ENCODE measurements around the gene BSN. TPM values are rescaled to one million over a fixed set of nuclear protein-coding genes. Genes with fewer than 3 reads are reported as not detected.

BSN gene
- total RNA-seq, 1 experiment from 2014 or later, result 0.37 TPM

- H3K27ac ChIP-seq (ENCODE audit: low read length), result no peak overlapping the region
- no peak overlapping the region for H3K9ac ChIP-seq (ENCODE audit: low read length)
- DNase-seq, result no peak
- no peak overlapping the region for H2AFZ ChIP-seq (ENCODE audit: low read length)
- no peaks in the 10 kb centered on the region for H3K4me1 ChIP-seq (ENCODE audit: low read length)
- no peaks in the 10 kb centered on the region for H3K9me3 ChIP-seq (ENCODE audit: low read length)
- H3K27me3 ChIP-seq (ENCODE audit: low read length), result no peaks in the 10 kb centered on the region
- no peaks in the 10 kb centered on the region for H3K79me2 ChIP-seq (ENCODE audit: low read length)
- no peak overlapping the region for H3K4me2 ChIP-seq (ENCODE audit: low read depth, low read length, poor library complexity, severe bottlenecking)
- no peaks in the 10 kb centered on the region for H4K20me1 ChIP-seq (ENCODE audit: insufficient read depth, low read depth, low read length)
- no peak overlapping the region for H3K4me3 ChIP-seq (ENCODE audit: low read length)
- H3K36me3 ChIP-seq (ENCODE audit: insufficient read depth, low read length), result no peaks in the 10 kb centered on the region
- no peaks in the 10 kb centered on the region for H3K9me2 ChIP-seq (replicated peaks; ENCODE audit: insufficient read depth, low read length)
These were observed 151.2 kb downstream of the BSN start for GRCh38 chr3:49705390-49705960.

GRCh38 chr3:49706456-49707112 lies 152.3 kb downstream of the BSN start:
- no peak overlapping the region for H3K9ac ChIP-seq (ENCODE audit: low read length)
- H3K79me2 ChIP-seq (ENCODE audit: low read length), result no peaks in the 10 kb centered on the region
- H3K4me2 ChIP-seq (ENCODE audit: low read depth, low read length, poor library complexity, severe bottlenecking), result no peak overlapping the region
- H3K27ac ChIP-seq (ENCODE audit: low read length), result no peak overlapping the region
- no peaks in the 10 kb centered on the region for H3K36me3 ChIP-seq (ENCODE audit: insufficient read depth, low read length)
- H3K27me3 ChIP-seq (ENCODE audit: low read length), result no peaks in the 10 kb centered on the region
- H3K9me3 ChIP-seq (ENCODE audit: low read length), result no peaks in the 10 kb centered on the region
- H2AFZ ChIP-seq (ENCODE audit: low read length), result no peak overlapping the region
- DNase-seq, result no peak
- no peak overlapping the region for H3K4me3 ChIP-seq (ENCODE audit: low read length)
- H3K4me1 ChIP-seq (ENCODE audit: low read length), result no peaks in the 10 kb centered on the region
- H3K9me2 ChIP-seq (replicated peaks; ENCODE audit: insufficient read depth, low read length), result no peaks in the 10 kb centered on the region
- H4K20me1 ChIP-seq (ENCODE audit: insufficient read depth, low read depth, low read length), result no peaks in the 10 kb centered on the region

DNA sequence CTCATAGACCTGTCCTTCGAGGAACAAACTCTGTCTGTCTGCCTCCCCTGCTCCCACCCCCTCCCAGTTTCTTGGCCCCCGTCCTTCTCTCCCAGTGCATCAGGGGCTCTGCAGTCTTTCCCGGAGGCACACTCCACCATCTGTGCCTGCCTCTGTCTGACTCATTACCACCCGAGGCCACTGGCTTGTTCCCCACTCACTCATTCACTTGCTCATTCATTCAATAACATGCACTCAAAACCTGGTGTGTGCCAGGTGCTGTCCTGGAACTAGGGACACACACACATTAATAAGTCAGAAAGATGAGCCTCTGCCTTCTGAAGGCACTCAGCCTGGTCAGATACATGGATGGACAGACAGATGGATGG lies 152.8 kb downstream of the BSN start:
- Histone ChIP-seq H3K4me1 (ENCODE audit: low read length) (no peaks in the 10 kb centered on the region), H3K4me2 (ENCODE audit: low read depth, low read length, poor library complexity, severe bottlenecking) (no peak overlapping the region), H3K9me2 (replicated peaks; ENCODE audit: insufficient read depth, low read length) (no peaks in the 10 kb centered on the region), H3K79me2 (ENCODE audit: low read length) (no peaks in the 10 kb centered on the region), H4K20me1 (ENCODE audit: insufficient read depth, low read depth, low read length) (no peaks in the 10 kb centered on the region), H3K9me3 (ENCODE audit: low read length) (no peaks in the 10 kb centered on the region), H3K9ac (ENCODE audit: low read length) (no peak overlapping the region), H3K4me3 (ENCODE audit: low read length) (no peak overlapping the region), H3K36me3 (ENCODE audit: insufficient read depth, low read length) (no peaks in the 10 kb centered on the region), H3K27me3 (ENCODE audit: low read length) (no peaks in the 10 kb centered on the region), H2AFZ (ENCODE audit: low read length) (no peak overlapping the region), H3K27ac (ENCODE audit: low read length) (no peak overlapping the region)
- DNase-seq, result no peak

DNA sequence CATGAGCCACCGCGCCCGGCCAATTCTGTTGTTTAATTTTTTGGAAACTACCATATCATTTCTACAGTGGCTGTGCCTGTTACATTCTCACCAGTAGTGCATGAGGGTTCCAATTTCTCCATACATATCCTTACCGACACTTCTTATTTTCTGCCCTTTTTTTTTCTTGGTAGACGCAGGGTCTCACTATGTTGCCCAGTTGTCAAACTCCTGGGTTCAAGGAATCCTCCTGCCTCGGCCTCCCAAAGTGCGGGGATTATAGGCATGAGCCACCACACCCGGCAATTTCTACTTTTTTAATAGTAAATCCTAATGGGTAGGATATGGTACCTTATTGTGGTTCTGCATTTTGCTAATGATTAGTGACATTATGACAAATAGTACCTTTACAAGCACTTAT lies 155.6 kb downstream of the BSN start:
- no peaks in the 10 kb centered on the region for H3K79me2 ChIP-seq (ENCODE audit: low read length)
- no peaks in the 10 kb centered on the region for H4K20me1 ChIP-seq (ENCODE audit: insufficient read depth, low read depth, low read length)
- H2AFZ ChIP-seq (ENCODE audit: low read length), result no peak overlapping the region
- H3K27me3 ChIP-seq (ENCODE audit: low read length), result no peaks in the 10 kb centered on the region
- no peak overlapping the region for H3K27ac ChIP-seq (ENCODE audit: low read length)
- H3K36me3 ChIP-seq (ENCODE audit: insufficient read depth, low read length), result no peaks in the 10 kb centered on the region
- no peaks in the 10 kb centered on the region for H3K4me1 ChIP-seq (ENCODE audit: low read length)
- H3K4me2 ChIP-seq (ENCODE audit: low read depth, low read length, poor library complexity, severe bottlenecking), result no peak overlapping the region
- no peaks in the 10 kb centered on the region for H3K9me2 ChIP-seq (replicated peaks; ENCODE audit: insufficient read depth, low read length)
- H3K9me3 ChIP-seq (ENCODE audit: low read length), result no peaks in the 10 kb centered on the region
- no peak overlapping the region for H3K4me3 ChIP-seq (ENCODE audit: low read length)
- no peak for DNase-seq
- H3K9ac ChIP-seq (ENCODE audit: low read length), result no peak overlapping the region

GRCh38 chr3:49711489-49711888 lies 157.2 kb downstream of the BSN start:
- Histone ChIP-seq H3K79me2 (ENCODE audit: low read length) (no peaks in the 10 kb centered on the region), H3K9ac (ENCODE audit: low read length) (no peak overlapping the region), H3K4me2 (ENCODE audit: low read depth, low read length, poor library complexity, severe bottlenecking) (no peak overlapping the region), H3K36me3 (ENCODE audit: insufficient read depth, low read length) (no peaks in the 10 kb centered on the region), H3K4me3 (ENCODE audit: low read length) (no peak overlapping the region), H3K9me3 (ENCODE audit: low read length) (no peaks in the 10 kb centered on the region), H3K4me1 (ENCODE audit: low read length) (no peaks in the 10 kb centered on the region), H3K27me3 (ENCODE audit: low read length) (no peaks in the 10 kb centered on the region), H3K27ac (ENCODE audit: low read length) (no peak overlapping the region), H4K20me1 (ENCODE audit: insufficient read depth, low read depth, low read length) (no peaks in the 10 kb centered on the region), H3K9me2 (replicated peaks; ENCODE audit: insufficient read depth, low read length) (no peaks in the 10 kb centered on the region), H2AFZ (ENCODE audit: low read length) (no peak overlapping the region)
- DNase-seq, result no peak

DNA sequence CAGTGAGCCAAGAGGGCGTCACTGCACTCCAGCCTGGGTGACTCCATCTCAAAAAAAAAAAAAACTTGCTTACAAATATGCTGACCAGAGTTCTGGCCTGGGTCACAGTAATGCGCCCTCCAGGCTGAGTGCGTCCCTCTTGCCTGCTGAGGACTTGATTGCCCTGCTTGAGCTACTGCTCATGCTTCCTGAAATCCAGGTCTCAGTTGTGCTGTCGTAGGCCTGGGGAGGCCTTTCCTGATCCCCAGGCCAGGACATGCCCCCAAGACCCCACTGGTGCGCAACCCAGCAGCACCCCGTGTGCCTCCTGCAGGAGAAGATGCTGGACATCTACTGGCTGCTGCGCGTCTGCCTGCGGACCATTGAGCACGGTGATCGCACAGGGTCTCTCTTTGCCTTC lies 157.9 kb downstream of the BSN start:
- Histone ChIP-seq H3K9ac (ENCODE audit: low read length) (no peak overlapping the region), H3K4me2 (ENCODE audit: low read depth, low read length, poor library complexity, severe bottlenecking) (no peak overlapping the region), H3K27ac (ENCODE audit: low read length) (no peak overlapping the region), H3K4me1 (ENCODE audit: low read length) (no peaks in the 10 kb centered on the region), H3K79me2 (ENCODE audit: low read length) (no peaks in the 10 kb centered on the region), H3K4me3 (ENCODE audit: low read length) (no peak overlapping the region), H3K9me3 (ENCODE audit: low read length) (no peaks in the 10 kb centered on the region), H4K20me1 (ENCODE audit: insufficient read depth, low read depth, low read length) (no peaks in the 10 kb centered on the region), H2AFZ (ENCODE audit: low read length) (no peak overlapping the region), H3K9me2 (replicated peaks; ENCODE audit: insufficient read depth, low read length) (no peaks in the 10 kb centered on the region), H3K27me3 (ENCODE audit: low read length) (no peaks in the 10 kb centered on the region), H3K36me3 (ENCODE audit: insufficient read depth, low read length) (no peaks in the 10 kb centered on the region)
- no peak for DNase-seq

DNA sequence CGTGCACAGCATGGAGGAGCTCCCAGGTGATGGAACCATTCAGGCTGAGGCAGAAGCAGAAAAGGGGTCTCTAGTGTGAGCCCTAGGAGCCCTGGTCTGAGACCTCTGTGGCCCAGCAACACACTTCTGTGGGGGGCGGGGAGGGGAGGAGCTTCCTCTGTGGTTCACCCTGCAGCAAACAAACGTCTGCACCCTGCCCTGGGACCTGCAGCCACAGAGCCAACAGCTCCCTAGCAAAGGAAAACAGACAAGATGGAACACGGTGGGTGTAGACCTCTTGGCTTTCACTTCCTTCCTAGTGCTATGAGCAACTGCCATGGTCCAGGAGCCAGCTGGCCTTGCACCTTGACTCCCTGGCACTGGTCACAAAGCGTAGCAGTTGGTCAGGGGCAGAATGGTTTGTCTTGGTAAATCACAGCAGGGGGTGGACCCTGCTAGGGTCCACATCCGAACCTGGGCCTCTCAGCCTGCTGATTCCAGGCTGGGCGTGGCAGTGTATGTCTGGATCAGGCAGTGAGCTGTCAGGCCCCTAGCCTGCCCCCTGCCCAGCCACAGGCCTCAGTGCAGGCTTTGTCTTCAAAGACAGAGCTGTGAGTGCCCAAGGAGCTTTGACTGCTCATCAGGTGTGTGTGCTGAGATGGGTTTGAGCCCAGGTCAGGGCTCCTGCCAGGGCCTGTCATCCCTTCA lies 158.5 kb downstream of the BSN start:
- DNase-seq, result no peak
- Histone ChIP-seq H2AFZ (ENCODE audit: low read length) (no peak overlapping the region), H4K20me1 (ENCODE audit: insufficient read depth, low read depth, low read length) (no peaks in the 10 kb centered on the region), H3K79me2 (ENCODE audit: low read length) (no peaks in the 10 kb centered on the region), H3K4me1 (ENCODE audit: low read length) (no peaks in the 10 kb centered on the region), H3K27ac (ENCODE audit: low read length) (no peak overlapping the region), H3K27me3 (ENCODE audit: low read length) (no peaks in the 10 kb centered on the region), H3K36me3 (ENCODE audit: insufficient read depth, low read length) (no peaks in the 10 kb centered on the region), H3K9ac (ENCODE audit: low read length) (no peak overlapping the region), H3K9me2 (replicated peaks; ENCODE audit: insufficient read depth, low read length) (no peaks in the 10 kb centered on the region), H3K4me3 (ENCODE audit: low read length) (no peak overlapping the region), H3K9me3 (ENCODE audit: low read length) (no peaks in the 10 kb centered on the region), H3K4me2 (ENCODE audit: low read depth, low read length, poor library complexity, severe bottlenecking) (no peak overlapping the region)

GRCh38 chr3:49713336-49714105 lies 159.2 kb downstream of the BSN start:
- H3K79me2 ChIP-seq (ENCODE audit: low read length), result no peaks in the 10 kb centered on the region
- H3K36me3 ChIP-seq (ENCODE audit: insufficient read depth, low read length), result 0 out of 2 replicates have a peak, but pooled peaks cover 5% of the 10 kb centered on the region
- no peaks in the 10 kb centered on the region for H3K9me3 ChIP-seq (ENCODE audit: low read length)
- DNase-seq, result no peak
- H2AFZ ChIP-seq (ENCODE audit: low read length), result no peak overlapping the region
- no peak overlapping the region for H3K4me2 ChIP-seq (ENCODE audit: low read depth, low read length, poor library complexity, severe bottlenecking)
- no peaks in the 10 kb centered on the region for H3K9me2 ChIP-seq (replicated peaks; ENCODE audit: insufficient read depth, low read length)
- no peaks in the 10 kb centered on the region for H4K20me1 ChIP-seq (ENCODE audit: insufficient read depth, low read depth, low read length)
- H3K27ac ChIP-seq (ENCODE audit: low read length), result no peak overlapping the region
- no peak overlapping the region for H3K4me3 ChIP-seq (ENCODE audit: low read length)
- H3K9ac ChIP-seq (ENCODE audit: low read length), result no peak overlapping the region
- H3K27me3 ChIP-seq (ENCODE audit: low read length), result no peaks in the 10 kb centered on the region
- no peaks in the 10 kb centered on the region for H3K4me1 ChIP-seq (ENCODE audit: low read length)

Data from Karpas-422 (cell line).